K562 (cell line): Measurements from ENCODE around the gene CLEC10A.

Source experiments
- CTCF ChIP-seq, 3 experiments: IDR thresholded peaks in 2 of 3; conservative IDR thresholded peaks in 1 of 3; 2 replicates each; pipeline ENCODE4 v1.5.1; 2011 to 2012; ENCODE audit warnings: low read length in 3 of 3, mild to moderate bottlenecking in 3 of 3, control low read depth in 2 of 3, improper control_type of control experiment in 1 of 3, inconsistent platforms in 1 of 3, low read depth in 1 of 3, mixed read lengths in 1 of 3, moderate library complexity in 1 of 3; ENCODE audit not compliant: insufficient read depth in 2 of 3
- IRF2 ChIP-seq: sonication (generic); formaldehyde crosslinking; IDR thresholded peaks from 2 replicates; pipeline ENCODE4 v1.8.1; 2022; ENCODE audit warnings: mild to moderate bottlenecking, missing genetic modification reagents
- RFX5 ChIP-seq: IDR thresholded peaks from 2 replicates; pipeline ENCODE4 v1.6.1; 2011; ENCODE audit warnings: low read depth, mild to moderate bottlenecking, improper control_type of control experiment, low read length
- RNF219 ChIP-seq: fragments of 250-450 bp; sonication (Bioruptor Pico); IDR thresholded peaks from 2 replicates; pipeline ENCODE4 v1.5.0; 2022; ENCODE audit warnings: mild to moderate bottlenecking
- ZNF274 ChIP-seq: IDR thresholded peaks from 2 replicates; pipeline ENCODE4 v1.6.1; 2011; ENCODE audit warnings: low read depth, mild to moderate bottlenecking, low read length, moderate library complexity, borderline replicate concordance
- TF ChIP-seq, protein P1 (sequence below), 2 experiments: IDR thresholded peaks; 2 replicates each; pipeline ENCODE4 v1.6.1; 2011; ENCODE audit warnings: borderline replicate concordance in 1 of 2, control low read depth in 1 of 2, low read depth in 1 of 2, low read length in 1 of 2, mild to moderate bottlenecking in 1 of 2, mixed read lengths in 1 of 2, moderate library complexity in 1 of 2; ENCODE audit not compliant: insufficient read depth in 1 of 2, insufficient read length in 1 of 2, poor library complexity in 1 of 2, severe bottlenecking in 1 of 2; ENCODE audit errors: extremely low read depth in 1 of 2

- TF ChIP-seq CTCF (IDR thresholded peaks at IDR 0.05 in 2 of 3, conservative IDR thresholded peaks at IDR 0.05 in 1 of 3; ENCODE audit: insufficient read depth in 2 of 3, low read depth in 1 of 3, low read length in 3 of 3) (no peak), RNF219 (CRISPR knock-in tag) (no peak), ZNF274 (no peak), IRF2 (CRISPR knock-in tag) (no peak), RFX5 (no peak)
- TF ChIP-seq, protein P1, sequence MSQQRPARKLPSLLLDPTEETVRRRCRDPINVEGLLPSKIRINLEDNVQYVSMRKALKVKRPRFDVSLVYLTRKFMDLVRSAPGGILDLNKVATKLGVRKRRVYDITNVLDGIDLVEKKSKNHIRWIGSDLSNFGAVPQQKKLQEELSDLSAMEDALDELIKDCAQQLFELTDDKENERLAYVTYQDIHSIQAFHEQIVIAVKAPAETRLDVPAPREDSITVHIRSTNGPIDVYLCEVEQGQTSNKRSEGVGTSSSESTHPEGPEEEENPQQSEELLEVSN (IDR thresholded peaks at IDR 0.05; ENCODE audit: borderline replicate concordance in 1 of 2, extremely low read depth in 1 of 2, insufficient read depth in 1 of 2, insufficient read length in 1 of 2, low read depth in 1 of 2, low read length in 1 of 2, poor library complexity in 1 of 2, severe bottlenecking in 1 of 2), result no peak
Observed at GRCh38 chr17:7078711-7079110, 1.3 kb downstream of the CLEC10A start.
